NCI-H1930 (cell line): ENCODE results near the gene DNAH11.
"Not testable (repeated sequence)": the region's sequence is repeated elsewhere in the genome, so short reads cannot be mapped to it uniquely, and the experiment has no call there.

Source experiments
- DNase-seq, 2 experiments: peaks; one replicate each; lab custom pipeline; 2025; lab: John Stamatoyannopoulos, UW

The DNAH11 gene, protein sequence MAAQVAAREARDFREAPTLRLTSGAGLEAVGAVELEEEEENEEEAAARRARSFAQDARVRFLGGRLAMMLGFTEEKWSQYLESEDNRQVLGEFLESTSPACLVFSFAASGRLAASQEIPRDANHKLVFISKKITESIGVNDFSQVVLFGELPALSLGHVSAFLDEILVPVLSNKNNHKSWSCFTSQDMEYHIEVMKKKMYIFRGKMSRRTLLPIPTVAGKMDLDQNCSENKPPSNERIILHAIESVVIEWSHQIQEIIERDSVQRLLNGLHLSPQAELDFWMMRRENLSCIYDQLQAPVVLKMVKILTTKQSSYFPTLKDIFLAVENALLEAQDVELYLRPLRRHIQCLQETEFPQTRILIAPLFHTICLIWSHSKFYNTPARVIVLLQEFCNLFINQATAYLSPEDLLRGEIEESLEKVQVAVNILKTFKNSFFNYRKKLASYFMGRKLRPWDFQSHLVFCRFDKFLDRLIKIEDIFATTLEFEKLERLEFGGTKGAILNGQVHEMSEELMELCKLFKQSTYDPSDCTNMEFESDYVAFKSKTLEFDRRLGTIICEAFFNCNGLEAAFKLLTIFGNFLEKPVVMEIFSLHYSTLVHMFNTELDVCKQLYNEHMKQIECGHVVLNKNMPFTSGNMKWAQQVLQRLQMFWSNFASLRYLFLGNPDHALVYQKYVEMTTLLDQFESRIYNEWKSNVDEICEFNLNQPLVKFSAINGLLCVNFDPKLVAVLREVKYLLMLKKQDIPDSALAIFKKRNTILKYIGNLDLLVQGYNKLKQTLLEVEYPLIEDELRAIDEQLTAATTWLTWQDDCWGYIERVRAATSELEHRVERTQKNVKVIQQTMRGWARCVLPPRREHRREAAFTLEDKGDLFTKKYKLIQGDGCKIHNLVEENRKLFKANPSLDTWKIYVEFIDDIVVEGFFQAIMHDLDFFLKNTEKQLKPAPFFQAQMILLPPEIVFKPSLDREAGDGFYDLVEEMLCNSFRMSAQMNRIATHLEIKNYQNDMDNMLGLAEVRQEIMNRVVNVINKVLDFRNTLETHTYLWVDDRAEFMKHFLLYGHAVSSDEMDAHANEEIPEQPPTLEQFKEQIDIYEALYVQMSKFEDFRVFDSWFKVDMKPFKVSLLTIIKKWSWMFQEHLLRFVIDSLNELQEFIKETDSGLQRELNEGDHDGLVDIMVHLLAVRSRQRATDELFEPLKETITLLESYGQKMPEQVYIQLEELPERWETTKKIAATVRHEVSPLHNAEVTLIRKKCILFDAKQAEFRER (N-terminal part only)

DNA sequence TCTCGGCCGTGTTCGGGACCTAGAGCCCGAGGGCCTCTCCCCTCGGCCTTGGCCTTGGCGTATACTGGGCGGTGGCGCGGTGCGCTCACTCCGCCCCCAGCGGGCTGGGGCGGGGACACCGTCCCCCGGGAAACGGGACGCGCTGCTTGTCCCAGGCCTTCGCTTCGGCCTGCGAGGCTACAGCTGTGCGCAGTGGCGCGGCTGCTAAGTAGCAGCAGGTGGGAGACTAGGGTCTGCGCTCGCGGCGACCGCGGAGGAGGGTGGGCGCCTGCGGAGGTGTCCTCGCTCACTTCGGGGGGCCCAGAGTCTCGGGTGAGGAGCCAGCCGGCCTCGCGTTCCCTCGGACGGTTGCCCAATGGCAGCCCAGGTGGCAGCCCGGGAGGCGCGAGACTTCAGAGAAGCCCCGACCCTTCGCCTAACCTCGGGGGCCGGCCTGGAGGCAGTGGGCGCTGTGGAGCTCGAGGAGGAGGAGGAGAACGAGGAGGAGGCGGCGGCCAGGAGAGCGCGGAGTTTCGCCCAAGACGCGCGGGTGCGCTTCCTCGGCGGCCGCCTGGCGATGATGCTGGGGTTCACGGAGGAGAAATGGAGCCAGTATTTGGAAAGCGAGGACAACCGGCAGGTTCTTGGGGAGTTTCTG is at the start of gene DNAH11:
DNAH11 (plus strand) TSS at position 149 of the 637 bp plus-strand sequence; CDS start at position 356, 207 bp downstream.
- peak; percentile 61 to 70 for DNase-seq

DNA sequence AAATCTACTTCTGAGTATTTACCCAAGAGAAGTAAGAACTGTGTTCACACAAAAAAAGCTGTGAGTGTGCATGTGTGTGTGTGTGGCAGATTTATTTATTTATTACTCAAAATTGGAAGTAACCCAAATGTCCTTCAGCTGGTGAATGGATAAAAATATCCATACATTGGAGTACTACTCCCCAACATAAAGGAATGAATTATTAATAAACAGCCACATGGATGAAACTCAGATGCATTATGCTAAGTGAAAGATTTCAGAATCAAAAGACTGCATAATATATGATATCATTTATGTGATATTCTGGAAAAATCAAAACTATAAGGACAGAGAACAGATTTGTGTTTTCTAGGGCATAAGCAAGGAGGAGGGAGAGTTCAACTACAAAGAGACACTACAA is 47.1 kb upstream of the DNAH11 start:
- DNase-seq: no peak

DNA sequence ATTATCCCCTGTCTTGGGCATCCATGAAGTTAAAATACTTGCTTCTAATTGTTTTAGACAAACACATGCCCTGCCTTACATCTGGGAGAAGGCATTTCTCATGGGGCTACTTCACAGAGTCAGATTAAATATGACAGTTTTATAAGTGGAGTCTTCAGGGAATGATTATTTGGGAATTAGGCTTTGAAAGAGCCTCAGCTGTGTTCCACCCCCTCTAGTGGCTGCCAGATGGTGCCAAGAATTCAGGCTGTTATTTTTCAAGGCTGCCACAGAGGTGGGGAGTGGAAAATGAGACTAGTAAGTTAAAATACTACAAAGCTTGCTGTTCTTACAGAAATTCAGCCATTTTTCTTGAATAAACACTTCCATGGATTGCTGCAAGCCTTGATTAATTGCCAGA is 45.8 kb upstream of the DNAH11 start:
- no peak for DNase-seq

DNA sequence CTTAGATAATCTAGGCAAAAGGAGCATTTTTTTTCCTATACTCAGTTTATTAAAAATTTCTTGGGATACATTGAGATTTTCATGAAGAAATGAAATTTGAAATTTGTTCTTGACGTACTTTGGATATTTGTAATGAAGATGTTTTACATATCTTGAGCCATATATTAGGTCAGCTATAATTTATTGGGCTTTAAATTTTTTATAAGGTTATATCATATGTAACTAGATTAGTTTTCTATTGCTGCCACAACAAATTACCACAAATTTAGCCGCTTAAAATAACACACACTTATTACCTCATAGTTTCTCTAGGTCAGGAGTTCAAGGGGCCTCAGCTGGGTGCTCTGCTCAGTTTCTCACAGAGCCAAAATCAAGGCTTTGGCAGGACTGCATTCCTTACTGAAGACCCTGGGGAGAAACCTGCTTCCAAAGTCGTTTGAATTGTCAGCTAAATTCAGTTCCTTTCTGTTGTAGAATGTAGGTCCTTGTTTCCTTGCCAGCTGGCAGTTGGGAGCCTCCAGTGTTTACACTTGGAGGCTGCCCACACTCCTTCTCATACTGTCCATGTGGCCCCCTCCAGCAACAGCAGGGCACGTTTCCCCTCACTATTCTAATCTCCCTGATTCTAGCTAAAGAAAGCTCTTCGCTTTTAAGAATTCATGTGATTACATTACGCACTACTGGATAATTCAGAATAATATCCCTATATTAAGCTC is 42.6 kb upstream of the DNAH11 start:
- no peak for DNase-seq

DNA sequence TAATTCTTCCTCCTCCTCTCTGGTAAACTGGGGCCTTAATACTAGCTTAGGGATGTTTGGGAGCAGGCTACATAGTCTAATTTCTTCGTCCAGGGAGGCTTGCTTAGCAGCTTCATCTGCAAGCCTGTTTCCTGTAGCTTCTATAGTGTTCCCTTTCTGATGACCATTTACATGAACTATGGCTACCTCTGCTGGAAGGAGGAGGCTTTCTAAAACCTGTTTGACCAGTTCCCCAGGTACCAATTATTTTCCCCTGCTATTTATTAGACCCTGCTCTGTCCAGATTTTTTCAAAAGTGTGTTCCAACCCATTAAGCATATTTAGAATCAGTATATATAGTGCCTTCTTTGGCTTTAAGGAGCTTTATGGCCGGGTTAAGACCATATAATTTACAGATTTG is 38.8 kb upstream of the DNAH11 start:
- DNase-seq: no peak

DNA sequence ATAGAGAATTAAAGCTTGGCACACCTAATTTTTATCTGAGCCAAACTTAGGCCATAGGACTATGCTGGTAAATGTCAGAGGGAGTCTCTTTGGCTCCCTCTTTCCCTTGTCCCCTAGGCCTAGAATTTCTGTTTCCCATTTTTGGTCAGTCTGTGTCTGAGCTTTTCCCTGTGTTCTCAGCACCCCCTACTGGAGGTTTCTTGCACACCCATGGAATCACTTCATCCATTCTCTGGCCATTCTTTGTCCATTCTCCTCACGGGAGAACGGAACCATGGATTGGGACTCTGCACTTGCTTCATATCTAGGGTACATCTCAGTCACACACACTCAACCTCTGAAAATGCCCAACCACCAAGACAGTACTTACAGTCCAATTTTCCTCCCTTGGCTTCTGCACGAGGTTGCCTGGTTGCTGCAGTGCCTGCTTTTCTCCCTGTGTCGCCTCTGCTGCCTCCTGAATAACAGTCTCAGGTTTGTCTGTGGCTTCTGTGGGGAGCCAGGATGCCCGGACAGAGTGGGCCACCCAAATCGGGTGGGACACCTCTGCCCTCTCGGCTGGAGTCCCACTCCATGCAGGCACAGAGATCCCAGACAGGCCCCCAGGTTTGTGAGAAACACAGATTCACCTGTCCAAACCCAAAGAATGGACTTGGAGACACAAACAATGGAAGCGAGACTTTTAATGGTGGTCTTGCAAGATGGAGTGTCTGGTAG is 35.1 kb upstream of the DNAH11 start:
- DNase-seq: no peak

DNA sequence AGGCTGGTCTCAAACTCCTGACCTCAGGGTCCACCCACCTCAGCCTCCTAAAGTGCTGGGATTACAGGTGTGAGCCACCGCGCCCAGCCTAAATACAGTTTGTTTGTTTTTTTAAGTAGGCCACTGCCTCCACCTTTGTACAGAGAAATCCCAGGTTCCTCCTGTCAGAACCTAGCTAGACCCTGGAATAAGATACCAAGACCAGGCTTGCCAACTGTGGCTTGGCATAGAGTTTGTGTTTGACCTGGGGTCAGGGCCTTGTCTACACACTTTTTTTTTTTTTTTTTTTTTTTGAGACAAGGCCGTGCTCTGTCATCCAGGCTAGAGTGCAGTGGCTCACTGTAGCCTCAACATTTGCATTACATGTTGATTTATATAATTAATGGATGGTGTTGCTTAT is 34.3 kb upstream of the DNAH11 start:
- DNase-seq: no peak

DNA sequence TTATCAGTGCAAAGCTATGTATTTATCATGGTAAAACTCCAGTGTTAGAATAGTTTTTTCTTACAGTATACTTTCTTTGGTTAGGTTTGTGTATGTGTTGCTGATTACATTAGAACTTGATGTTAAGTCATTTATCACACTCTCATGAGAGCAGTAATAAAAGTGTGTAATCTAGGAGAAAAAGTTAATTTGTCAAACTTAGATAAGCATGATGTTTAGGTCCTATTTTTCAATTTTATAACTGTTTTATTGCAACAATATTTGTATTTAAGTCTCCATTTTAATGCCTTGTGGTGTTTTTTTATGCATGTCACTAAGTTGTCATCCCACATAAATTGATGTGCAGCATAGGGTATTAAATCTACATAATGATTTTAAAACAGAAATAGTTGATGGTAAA is 28.8 kb upstream of the DNAH11 start:
- no peak for DNase-seq

DNA sequence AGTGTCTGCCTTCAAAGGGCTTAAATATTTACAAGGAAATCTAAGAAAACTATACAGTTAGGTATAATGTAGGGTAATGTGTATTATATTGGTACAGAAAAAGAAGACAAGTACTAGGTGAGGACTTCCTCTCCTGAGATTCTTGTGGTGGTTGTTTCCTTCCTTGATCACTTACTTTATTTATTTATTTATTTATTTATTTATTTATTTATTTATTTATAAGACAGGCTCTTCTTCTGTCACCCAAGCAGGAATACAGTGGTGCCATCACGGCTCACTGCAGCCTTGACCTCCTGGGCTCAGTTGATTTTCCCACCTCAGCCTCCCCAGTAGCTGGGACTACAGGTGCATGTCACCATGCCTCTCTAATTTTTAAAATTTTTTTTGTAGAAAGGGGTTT is 18.2 kb upstream of the DNAH11 start:
- DNase-seq: no peak

DNA sequence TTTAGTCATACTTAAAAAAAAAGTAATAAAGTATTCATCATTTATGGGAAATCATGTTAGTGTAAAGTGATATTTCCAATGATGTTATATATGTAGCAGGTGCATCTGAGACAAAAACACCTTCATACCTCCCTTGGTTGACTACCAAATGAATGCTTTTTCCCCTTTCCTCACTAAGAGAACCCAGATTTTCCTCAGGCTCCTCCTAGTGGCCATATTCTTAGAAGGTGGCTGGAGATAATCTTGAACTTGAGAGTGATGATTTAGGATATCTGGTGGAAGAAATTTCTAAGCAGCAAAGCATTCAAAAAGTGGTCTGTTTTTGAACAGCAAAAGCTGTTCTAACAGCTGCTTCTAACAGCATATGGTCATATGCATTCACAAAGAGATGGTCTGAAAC is 16.8 kb upstream of the DNAH11 start:
- DNase-seq: no peak

DNA sequence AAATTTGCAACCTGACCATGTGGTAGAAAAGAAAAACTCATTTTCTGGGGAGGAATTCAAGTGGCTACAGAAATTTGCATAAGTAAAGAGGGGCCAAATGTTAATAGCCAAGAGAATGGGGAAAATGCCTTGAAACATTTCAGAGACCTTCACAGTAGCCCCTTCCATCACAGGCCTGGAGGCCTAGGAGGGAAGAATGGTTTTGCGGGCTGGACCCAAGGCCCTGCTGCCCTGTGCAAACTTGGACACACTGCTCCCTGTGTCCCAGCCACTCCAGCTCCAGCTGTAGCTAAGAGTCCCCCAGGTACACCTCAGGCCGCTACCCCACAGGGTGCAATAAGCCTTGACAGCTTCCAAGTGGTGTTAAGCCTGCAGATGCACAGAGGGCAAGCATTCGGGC is 16.4 kb upstream of the DNAH11 start:
- no peak for DNase-seq

DNA sequence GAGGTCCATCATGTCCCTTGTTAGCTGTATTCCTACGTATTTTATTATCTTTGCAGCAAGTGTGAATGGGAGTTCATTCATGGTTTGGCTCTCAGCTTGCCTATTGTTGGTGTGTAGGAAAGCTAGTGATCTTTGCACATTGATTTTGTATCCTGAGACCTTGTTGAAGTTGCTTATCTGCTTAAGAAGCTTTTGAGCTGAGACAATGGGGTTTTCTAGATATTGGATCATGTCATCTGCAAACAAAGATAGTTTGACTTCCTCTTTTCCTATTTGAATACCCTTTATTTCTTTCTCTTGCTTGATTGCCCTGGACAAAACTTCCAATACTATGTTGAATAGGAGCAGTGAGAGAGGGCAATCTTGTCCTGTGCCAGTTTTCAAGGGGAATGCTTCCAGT is 10.4 kb upstream of the DNAH11 start:
- not testable (repeated sequence) for DNase-seq

DNA sequence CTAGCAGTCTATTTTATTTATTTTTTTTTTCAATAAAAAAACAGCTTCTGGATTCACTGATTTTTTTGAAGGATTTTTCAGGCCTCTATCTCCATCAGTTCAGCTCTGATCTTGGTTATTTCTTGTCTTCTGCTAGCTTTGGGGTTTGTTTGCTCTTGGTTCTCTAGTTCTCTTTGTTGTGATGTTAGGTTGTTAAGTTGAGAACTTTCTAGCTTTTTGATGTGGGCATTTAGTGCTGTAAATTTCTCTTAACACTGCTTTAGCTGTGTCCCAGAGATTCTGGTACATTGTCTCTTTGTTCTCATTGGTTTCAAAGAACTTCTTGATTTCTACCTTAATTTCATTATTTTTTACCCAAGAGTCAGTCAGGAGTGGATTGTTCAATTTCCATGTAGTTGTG is 9.2 kb upstream of the DNAH11 start:
- not testable (repeated sequence) for DNase-seq

DNA sequence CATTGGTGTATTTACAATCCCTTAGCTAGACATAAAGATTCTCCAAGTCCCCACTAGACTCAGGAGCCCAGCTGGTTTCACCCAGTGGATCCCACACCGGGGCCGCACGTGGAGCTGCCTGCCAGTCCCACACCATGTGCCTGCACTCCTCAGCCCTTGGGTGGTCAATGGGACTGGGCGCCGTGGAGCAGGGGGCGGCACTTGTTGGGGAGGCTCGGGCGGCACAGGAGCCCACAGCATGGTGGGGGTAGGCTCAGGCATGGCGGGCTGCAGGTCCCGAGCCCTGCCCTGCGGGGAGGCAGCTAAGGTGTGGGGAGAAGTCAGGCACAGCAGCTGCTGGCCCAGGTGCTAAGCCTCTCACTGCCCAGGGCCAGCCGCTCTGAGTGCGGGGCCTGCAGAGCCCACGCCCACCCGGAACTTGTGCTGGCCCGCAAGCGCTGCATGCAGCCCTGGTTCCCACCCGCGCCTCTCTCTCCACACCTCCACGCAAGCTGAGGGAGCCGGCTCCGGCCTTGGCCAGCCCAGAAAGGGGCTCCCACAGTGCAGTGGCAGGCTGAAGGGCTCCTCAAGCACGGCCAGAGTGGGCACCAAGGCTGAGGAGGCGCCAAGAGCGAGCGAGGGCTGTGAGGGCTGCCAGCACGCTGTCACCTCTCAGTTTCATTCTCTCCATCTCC is 6.3 kb upstream of the DNAH11 start:
- not testable (repeated sequence) for DNase-seq

DNA sequence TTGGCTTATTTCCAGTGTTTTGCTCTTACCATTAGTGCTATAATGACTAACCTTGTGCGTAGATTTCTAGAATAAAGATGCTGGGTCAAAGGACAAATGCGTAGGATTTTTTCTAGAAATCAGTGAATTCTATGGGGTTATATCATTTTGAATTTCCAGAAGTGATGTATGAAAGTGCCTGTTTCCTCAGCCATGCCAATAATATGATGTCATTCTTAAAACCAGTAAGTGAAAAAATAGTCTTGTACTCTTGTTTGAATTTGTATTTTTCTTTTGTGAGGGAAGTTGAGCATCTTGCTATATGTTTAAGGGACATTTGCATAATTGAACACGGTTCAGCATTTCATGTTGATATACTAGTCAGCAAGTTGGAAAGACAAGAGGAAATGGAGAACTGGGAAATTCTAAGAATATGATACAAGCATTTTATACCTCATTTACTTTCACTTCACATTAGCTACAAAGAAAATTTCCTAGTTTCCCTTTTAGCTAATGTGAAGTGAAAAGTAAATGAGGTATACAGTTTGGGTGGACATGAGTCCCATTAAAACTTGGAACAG is 3.8 kb upstream of the DNAH11 start:
- DNase-seq: no peak

DNA sequence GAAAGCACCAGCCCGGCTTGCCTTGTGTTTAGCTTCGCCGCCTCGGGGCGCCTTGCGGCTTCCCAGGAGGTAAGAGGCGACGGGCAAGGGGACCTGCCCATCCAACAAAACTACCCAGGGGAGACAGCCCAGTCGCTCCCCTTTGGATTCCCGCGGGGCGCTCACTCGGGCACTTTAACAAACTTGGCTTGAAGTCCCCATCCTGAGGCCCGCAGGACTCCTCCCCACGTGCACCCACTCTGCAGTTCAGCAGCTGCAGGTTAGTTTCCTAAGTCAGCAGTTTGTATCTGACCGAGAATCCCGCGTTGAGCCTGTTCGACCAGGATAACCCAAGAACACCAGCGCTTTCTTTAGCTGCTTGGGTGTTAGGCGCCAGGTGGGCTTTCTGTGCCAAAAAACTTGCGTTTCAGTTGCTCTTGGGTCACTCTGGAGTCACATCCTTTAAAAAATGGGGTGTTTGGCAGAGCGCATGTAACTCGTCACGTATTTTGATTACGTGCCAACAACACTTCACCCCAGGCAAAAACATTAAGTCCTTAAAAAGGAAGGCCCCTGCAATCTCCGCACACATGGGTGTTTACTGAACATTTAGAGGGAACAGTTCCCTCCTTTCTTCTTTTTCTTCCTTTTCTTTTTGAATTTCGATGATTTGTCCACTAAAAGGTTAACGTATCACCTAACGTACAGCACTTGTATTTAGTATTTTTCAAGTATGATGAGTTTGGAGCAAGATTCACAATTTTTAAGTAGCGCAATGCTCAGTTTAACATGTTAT is 876 bp downstream of the DNAH11 start:
- DNase-seq: peak in 1 of 2 experiments; percentile 15

DNA sequence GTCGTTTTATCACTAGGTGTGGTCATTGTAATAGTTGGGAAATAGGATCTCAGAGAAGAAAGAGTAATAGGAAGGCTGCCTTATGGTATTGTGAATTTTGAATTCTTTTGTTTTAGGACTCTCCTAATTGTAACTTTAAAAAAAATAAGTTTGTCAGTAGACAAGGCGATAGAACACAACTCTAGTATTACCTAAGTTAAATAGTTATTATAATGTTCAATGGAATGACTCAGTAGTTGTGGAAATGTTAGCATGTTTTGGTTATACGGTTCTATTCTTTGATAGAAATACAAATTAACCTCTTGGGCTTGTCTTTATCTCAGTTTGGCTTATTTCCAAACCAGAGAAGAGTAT is 1.4 kb downstream of the DNAH11 start:
- no peak for DNase-seq

DNA sequence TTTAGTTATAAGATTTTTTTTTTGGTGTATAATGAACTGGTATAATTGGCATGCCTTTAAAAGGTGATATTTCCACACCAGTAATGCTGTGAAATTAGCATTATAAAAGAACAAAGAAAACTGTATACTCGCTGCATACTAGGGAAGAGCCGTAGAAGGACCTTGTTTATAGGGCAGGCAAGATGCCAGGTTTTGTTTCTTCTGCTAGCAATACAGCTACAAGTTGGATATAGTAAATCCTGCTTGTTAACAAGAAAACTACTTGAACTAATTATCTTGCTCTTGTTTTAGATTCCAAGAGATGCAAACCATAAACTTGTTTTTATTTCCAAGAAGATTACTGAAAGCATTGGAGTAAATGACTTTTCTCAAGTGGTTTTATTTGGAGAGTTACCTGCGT is 1.9 kb downstream of the DNAH11 start:
- DNase-seq: no peak

DNA sequence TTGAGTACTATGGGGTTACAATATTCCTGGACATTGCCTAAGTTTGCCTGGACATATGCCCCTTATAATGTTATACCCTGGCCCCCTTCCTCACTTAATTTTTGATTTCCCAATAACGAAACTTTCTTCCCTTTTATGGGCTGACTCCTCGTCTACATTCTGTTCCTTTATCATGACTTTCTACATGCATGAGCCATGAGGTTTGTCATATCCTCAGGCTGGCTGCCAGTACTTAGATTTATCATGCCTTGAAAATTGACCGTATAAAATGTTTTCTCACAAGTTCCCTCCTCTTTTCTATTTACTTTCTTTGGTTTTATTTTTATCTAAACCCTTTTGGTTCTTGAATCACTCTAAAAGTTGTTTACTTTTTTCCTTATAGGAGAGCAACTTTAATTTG is 4.7 kb downstream of the DNAH11 start:
- DNase-seq: no peak
